ENCODE data around the gene AIF1L. TPM values are rescaled to one million over a fixed set of nuclear protein-coding genes. Genes with fewer than 3 reads are reported as not detected.

AIF1L gene
- total RNA-seq, 1 donor from 2014 or later, result 2.6 TPM

DNA sequence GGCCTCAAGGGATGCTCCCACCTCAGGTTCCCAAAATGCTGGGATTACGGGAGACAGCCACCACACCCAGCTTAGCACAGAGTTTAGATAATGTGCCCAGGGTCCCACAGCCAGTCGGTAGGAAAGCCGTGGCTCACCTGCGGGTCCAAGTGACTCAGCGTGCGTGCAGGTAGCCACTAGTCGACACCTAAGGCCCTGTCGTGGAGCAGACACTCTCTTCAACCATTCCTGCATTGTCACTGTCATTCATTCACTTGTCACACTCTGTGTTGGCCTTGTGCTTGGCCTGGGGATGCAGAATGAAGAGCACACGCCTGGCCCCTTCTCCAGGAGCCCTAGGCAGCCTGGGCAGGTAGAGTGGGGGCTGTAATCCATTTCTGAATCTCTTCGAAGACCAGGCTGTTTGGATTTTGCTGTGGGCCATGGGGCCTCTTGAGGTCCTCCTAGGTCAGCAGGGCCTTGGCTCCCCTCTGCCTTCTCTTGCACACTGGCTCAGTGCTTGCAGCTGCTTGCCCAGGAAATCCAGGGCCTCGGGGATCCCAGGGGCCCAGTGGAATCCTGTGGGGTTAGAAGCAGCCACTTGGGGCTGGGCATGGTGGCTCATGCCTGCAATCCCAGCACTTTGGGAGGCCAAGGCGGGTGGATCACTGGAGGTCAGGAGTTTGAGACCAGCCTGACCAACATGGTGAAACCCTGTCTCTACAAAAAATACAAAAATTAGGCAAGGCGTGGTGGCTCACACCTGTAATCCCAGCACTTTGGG, 6.1 kb upstream of the AIF1L start:
- TF ChIP-seq, protein P1, sequence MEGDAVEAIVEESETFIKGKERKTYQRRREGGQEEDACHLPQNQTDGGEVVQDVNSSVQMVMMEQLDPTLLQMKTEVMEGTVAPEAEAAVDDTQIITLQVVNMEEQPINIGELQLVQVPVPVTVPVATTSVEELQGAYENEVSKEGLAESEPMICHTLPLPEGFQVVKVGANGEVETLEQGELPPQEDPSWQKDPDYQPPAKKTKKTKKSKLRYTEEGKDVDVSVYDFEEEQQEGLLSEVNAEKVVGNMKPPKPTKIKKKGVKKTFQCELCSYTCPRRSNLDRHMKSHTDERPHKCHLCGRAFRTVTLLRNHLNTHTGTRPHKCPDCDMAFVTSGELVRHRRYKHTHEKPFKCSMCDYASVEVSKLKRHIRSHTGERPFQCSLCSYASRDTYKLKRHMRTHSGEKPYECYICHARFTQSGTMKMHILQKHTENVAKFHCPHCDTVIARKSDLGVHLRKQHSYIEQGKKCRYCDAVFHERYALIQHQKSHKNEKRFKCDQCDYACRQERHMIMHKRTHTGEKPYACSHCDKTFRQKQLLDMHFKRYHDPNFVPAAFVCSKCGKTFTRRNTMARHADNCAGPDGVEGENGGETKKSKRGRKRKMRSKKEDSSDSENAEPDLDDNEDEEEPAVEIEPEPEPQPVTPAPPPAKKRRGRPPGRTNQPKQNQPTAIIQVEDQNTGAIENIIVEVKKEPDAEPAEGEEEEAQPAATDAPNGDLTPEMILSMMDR (IDR thresholded peaks at IDR 0.05; ENCODE audit: insufficient read depth, low read length, severe bottlenecking), result no peak
- Histone ChIP-seq H3K36me3 (ENCODE audit: control insufficient read depth, insufficient read depth, low read length) (no peaks in the 10 kb centered on the region), H3K27me3 (ENCODE audit: control insufficient read depth, insufficient read depth, low read length) (no peaks in the 10 kb centered on the region), H3K4me3 (ENCODE audit: low read depth, low read length) (no peak overlapping the region)
- DNase-seq (ENCODE audit: low read depth) (no peak), FAIRE-seq (no peak)

DNA sequence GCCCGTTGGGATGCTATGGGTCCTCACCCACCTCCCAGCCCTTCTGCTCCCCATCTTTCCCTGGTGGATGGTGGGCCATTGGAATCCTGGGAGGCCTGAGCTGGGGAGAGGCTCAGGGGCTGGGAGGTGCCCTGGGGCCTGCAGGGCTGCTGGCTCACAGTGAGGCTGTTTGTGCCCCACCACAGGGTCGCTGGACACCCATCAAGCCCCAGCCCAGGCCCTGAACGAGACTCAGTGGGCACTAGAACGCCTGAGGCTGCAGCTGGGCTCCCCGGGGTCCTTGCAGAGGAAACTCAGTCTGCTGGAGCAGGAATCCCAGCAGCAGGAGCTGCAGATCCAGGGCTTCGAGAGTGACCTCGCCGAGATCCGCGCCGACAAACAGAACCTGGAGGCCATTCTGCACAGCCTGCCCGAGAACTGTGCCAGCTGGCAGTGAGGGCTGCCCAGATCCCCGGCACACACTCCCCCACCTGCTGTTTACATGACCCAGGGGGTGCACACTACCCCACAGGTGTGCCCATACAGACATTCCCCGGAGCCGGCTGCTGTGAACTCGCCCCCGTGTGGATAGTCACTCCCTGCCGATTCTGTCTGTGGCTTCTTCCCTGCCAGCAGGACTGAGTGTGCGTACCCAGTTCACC, 4.9 kb upstream of the AIF1L start:
- Histone ChIP-seq H3K36me3 (ENCODE audit: control insufficient read depth, insufficient read depth, low read length) (no peaks in the 10 kb centered on the region), H3K4me3 (ENCODE audit: low read depth, low read length) (no peak overlapping the region), H3K27me3 (ENCODE audit: control insufficient read depth, insufficient read depth, low read length) (peaks cover 3% of the 10 kb centered on the region)
- TF ChIP-seq, protein P1 (IDR thresholded peaks at IDR 0.05; ENCODE audit: insufficient read depth, low read length, severe bottlenecking), result no peak
- no peak for FAIRE-seq
- no peak for DNase-seq (ENCODE audit: low read depth)

DNA sequence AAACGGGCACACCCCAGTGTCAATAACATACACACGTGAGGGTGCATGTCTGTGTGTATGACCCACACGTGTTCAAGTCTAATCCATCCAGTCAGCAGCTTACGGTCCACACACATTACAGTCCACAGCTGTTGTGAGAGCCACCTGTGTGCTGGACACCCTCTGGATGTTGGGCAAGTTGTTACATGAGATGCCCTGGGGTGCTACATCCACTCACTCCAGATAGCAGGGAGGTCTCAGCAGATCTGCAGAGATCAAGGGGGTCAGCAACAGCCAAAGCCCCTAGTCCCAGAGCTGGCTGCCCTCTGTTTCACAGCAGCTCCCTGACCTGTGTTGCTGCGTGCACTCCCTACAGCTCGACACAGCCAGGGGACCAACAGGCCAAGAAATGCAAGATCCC, 4.3 kb upstream of the AIF1L start:
- no peak for FAIRE-seq
- peaks cover 6% of the 10 kb centered on the region for H3K27me3 ChIP-seq (ENCODE audit: control insufficient read depth, insufficient read depth, low read length)

DNA sequence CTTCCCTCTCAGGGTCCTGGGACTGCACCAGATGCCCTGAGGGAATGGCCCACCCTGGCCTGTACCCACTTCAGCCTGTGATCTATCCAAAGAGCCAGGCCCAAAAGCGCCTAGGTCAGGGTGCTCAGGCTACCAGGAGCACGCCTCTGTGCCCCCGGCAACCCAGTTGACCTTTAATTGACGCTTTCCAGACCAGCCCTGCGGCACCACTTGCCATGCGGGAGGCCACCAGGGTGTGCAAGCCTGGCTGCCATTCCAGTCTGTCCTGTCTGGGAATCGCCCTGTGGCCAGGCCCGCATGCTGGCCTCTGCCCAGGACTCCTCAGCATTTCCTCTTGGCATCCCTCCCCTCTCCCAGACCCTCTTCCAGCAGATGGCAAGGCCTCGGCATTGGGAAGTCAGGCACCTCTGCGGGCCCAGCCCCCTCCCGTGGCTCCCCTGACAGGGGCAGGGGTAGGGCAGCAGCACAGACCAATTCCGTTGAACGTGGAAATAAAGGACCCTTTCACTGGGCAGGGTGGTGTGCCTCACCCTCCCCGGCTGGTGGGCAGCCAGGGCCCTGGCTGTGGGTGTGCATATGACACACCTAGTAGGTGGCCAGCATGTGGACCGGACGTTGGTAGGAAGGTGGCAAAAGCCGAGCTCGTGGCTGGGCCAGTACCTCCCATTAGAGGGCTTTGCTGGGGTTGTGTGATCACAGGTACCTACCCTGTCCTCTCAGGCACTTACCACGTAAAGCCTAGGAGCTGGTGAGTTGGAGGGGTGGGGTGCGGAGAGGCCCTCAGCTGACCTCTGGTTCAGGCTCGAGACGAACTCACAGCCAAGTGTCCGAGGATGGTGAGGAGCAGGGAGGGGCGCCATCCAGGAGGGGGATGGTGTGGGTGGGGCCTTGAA, 3.5 kb upstream of the AIF1L start:
- H3K27me3 ChIP-seq (ENCODE audit: control insufficient read depth, insufficient read depth, low read length), result peaks cover 8% of the 10 kb centered on the region
- FAIRE-seq (no peak), DNase-seq (ENCODE audit: low read depth) (no peak)
- TF ChIP-seq, protein P1 (IDR thresholded peaks at IDR 0.05; ENCODE audit: insufficient read depth, low read length, severe bottlenecking), result no peak
- no peak overlapping the region for H3K4me3 ChIP-seq (ENCODE audit: low read depth, low read length)
- H3K36me3 ChIP-seq (ENCODE audit: control insufficient read depth, insufficient read depth, low read length), result no peaks in the 10 kb centered on the region

More for the DNA sequence above, 4.3 kb upstream of the AIF1L start:
- no peak for DNase-seq (ENCODE audit: low read depth)
- no peak overlapping the region for H3K4me3 ChIP-seq (ENCODE audit: low read depth, low read length)
- no peaks in the 10 kb centered on the region for H3K36me3 ChIP-seq (ENCODE audit: control insufficient read depth, insufficient read depth, low read length)
- TF ChIP-seq, protein P1 (IDR thresholded peaks at IDR 0.05; ENCODE audit: insufficient read depth, low read length, severe bottlenecking), result no peak

DNA sequence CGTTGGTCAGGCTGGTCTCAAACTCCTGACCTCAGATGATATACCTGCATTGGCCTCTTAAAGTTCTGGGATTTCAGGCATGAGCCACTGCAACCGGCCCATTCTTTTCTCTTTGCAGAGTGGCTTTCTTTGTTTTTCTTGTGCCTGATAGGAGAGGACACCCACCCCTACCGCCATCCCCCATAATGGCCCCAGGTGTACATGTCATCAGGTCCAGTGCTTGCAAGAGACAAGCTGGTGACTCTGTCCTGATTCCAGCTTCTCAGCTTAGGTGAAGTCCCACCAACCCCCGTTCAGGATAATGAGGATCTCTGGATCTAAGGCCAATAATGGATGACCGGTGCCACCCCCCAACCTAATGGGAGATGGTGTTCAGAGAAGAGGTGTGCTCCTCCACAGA, 2.3 kb upstream of the AIF1L start:
- TF ChIP-seq, protein P1 (IDR thresholded peaks at IDR 0.05; ENCODE audit: insufficient read depth, low read length, severe bottlenecking), result no peak
- no peak for DNase-seq (ENCODE audit: low read depth)
- H3K36me3 ChIP-seq (ENCODE audit: control insufficient read depth, insufficient read depth, low read length), result no peaks in the 10 kb centered on the region
- H3K4me3 ChIP-seq (ENCODE audit: low read depth, low read length), result no peak overlapping the region
- H3K27me3 ChIP-seq (ENCODE audit: control insufficient read depth, insufficient read depth, low read length), result peaks cover 9% of the 10 kb centered on the region
- no peak for FAIRE-seq
